K562 (cell line): ENCODE results near the gene GABARAPL1. TPM values are rescaled to one million over a fixed set of nuclear protein-coding genes. Genes with fewer than 3 reads are reported as not detected.

Experiments
- ATAC-seq: fragments of 200-7000 bp; cut with Tn5 transposase; 3 replicates; pipeline ENCODE4 v1.9.1; 2020; ENCODE audit warnings: moderate library complexity
- BruUV-seq: library from RNA; stranded (reverse); fragments of 400-500 nt; replicated peaks from 2 replicates; lab custom pipeline; 2021; lab: Mats Ljungman, UMichigan
- CTCF ChIA-PET: fragments of 300-600 bp; formaldehyde crosslinking; extraction: SDS; loops from one replicate; lab custom pipeline; 2021; ENCODE audit warnings: low intra/inter-chr PET ratio; lab: Yijun Ruan, JAX
- POLR2A ChIA-PET: fragments of 300-600, 350-650 bp; sonication (Branson Sonifier 250); formaldehyde crosslinking; extraction: SDS; loops from one replicate; lab custom pipeline; 2021; ENCODE audit warnings: antibody characterized with exemption, inconsistent platforms; lab: Yijun Ruan, JAX
- DNase-seq, 4 experiments: peaks; one replicate each; pipeline versions ENCODE4 v3.0.0 to v3.0.0-alpha.2; 2011 to 2018; ENCODE audit warnings: low spot score in 3 of 4, mixed read lengths in 3 of 4; ENCODE audit errors: extremely low read depth in 1 of 4
- FAIRE-seq: peaks from 2 replicates; lab custom pipeline; 2011; peaks lifted over from hg19 to GRCh38; lab: Jason Lieb, UNC
- H2AFZ ChIP-seq: 2 replicates; pipeline ENCODE4 v1.6.0; 2011; ENCODE audit warnings: low read depth, low read length, control low read depth, inconsistent platforms
- H3K27ac ChIP-seq: fragments of 200-600 bp; 3 replicates; pipeline ENCODE4 v1.8.0; 2011; ENCODE audit warnings: low read depth, mild to moderate bottlenecking, control low read depth, inconsistent platforms, low read length, moderate library complexity, mixed read lengths; ENCODE audit errors: extremely low read depth
- H3K27me3 ChIP-seq, 2 experiments: fragments of 300-600 bp in 1 of 2; 2 replicates in 1 of 2; 3 replicates in 1 of 2; pipeline versions ENCODE4 v1.6.0 to v1.8.0; 2011; ENCODE audit warnings: inconsistent platforms in 2 of 2, low read length in 2 of 2, mild to moderate bottlenecking in 1 of 2, mixed read lengths in 1 of 2, moderate library complexity in 1 of 2; ENCODE audit not compliant: control insufficient read depth in 2 of 2, insufficient read depth in 2 of 2
- H3K36me3 ChIP-seq: fragments of 300-600 bp; 3 replicates; pipeline ENCODE4 v1.8.0; 2011; ENCODE audit warnings: mild to moderate bottlenecking, low read length, inconsistent platforms; ENCODE audit not compliant: control insufficient read depth, insufficient read depth
- H3K4me1 ChIP-seq, 2 experiments: fragments of 200-600 bp in 1 of 2; replicated peaks in 1 of 2; 2 replicates in 1 of 2; 3 replicates in 1 of 2; pipeline versions ENCODE4 v1.5.1 to v1.8.0; 2011; ENCODE audit warnings: inconsistent platforms in 2 of 2, low read length in 2 of 2, mild to moderate bottlenecking in 1 of 2, mixed read lengths in 1 of 2, moderate library complexity in 1 of 2; ENCODE audit not compliant: control insufficient read depth in 2 of 2, insufficient read depth in 2 of 2
- H3K4me2 ChIP-seq: 2 replicates; pipeline ENCODE4 v1.6.1; 2011; ENCODE audit warnings: low read length, control low read depth, inconsistent platforms, mixed read lengths; ENCODE audit not compliant: insufficient read depth
- H3K4me3 ChIP-seq: fragments of 200-600 bp; sonication (generic), shearing (Covaris generic); 2 replicates; pipeline ENCODE4 v1.5.1; 2016; ENCODE audit warnings: control low read depth, inconsistent platforms
- H3K79me2 ChIP-seq: fragments of 200-600 bp; 3 replicates; pipeline ENCODE4 v1.8.0; 2011; ENCODE audit warnings: low read length, inconsistent platforms; ENCODE audit not compliant: control insufficient read depth, insufficient read depth
- H3K9ac ChIP-seq, 2 experiments: 2 replicates each; pipeline versions ENCODE4 v1.6.0 to v1.6.1; 2011; ENCODE audit warnings: low read depth in 2 of 2, low read length in 2 of 2, control low read depth in 1 of 2, inconsistent platforms in 1 of 2, mild to moderate bottlenecking in 1 of 2, mixed read lengths in 1 of 2; ENCODE audit not compliant: insufficient read depth in 1 of 2
- H3K9me1 ChIP-seq: one replicate; pipeline ENCODE4 v1.6.0; 2011; ENCODE audit warnings: inconsistent platforms, mild to moderate bottlenecking, low read length, moderate library complexity; ENCODE audit not compliant: control insufficient read depth, insufficient read depth
- H3K9me3 ChIP-seq: replicated peaks from 2 replicates; pipeline ENCODE4 v1.5.1; 2011; ENCODE audit warnings: low read depth, low read length, inconsistent platforms; ENCODE audit not compliant: control insufficient read depth, insufficient read depth
- H4K20me1 ChIP-seq: replicated peaks from 2 replicates; pipeline ENCODE4 v1.6.1; 2011; ENCODE audit warnings: low read length, inconsistent platforms, mixed read lengths; ENCODE audit not compliant: control insufficient read depth, insufficient read depth
- EWSR1 ChIP-seq: fragments of 450-650 bp; IDR thresholded peaks from 2 replicates; pipeline ENCODE4 v1.6.1; 2018; ENCODE audit warnings: borderline replicate concordance, mild to moderate bottlenecking, low read depth, moderate library complexity; ENCODE audit not compliant: partially characterized antibody
- NFXL1 ChIP-seq: fragments of 450-650 bp; formaldehyde crosslinking; IDR thresholded peaks from 2 replicates; pipeline ENCODE4 v1.4.0; 2021; ENCODE audit warnings: mild to moderate bottlenecking
- PTRF ChIP-seq: fragments of 450-650 bp; IDR thresholded peaks from 2 replicates; pipeline ENCODE4 v1.6.1; 2016; ENCODE audit warnings: mild to moderate bottlenecking, missing genetic modification characterization, missing compliant biosample characterization
- RFX5 ChIP-seq: IDR thresholded peaks from 2 replicates; pipeline ENCODE4 v1.6.1; 2011; ENCODE audit warnings: low read depth, mild to moderate bottlenecking, improper control_type of control experiment, low read length
- ZBED1 ChIP-seq: IDR thresholded peaks from 2 replicates; pipeline ENCODE4 v1.6.1; 2014
- ZNF143 ChIP-seq: sonication (generic); formaldehyde crosslinking; IDR thresholded peaks from 2 replicates; pipeline ENCODE4 v1.9.0; 2022; ENCODE audit warnings: mild to moderate bottlenecking, missing genetic modification reagents
- ZNF696 ChIP-seq: fragments of 250-450 bp; sonication (Bioruptor Pico); conservative IDR thresholded peaks from 2 replicates; pipeline ENCODE4 v1.4.0; 2020; ENCODE audit warnings: mild to moderate bottlenecking, moderate library complexity
- WGBS: fragments of 100-300 bp; shearing (Covaris generic); methylation state at CpG from one replicate; pipeline ENCODE4 v1.1.6; 2016; ENCODE audit warnings: low coverage, mixed read lengths; ENCODE audit not compliant: insufficient coverage; ENCODE audit errors: missing lambda C conversion rate; 5-methylcytosine and 5-hydroxymethylcytosine counted together
- in situ Hi-C: fragments of 300-500 bp; cut with MboI; formaldehyde crosslinking; loops from 4 replicates; pipeline ENCODE4 v1.15.0; 2018; ENCODE audit warnings: inconsistent platforms, mixed read lengths
- intact Hi-C: fragments of 100-400 bp; cut with micrococcal nuclease; formaldehyde crosslinking; loops from 2 replicates; pipeline ENCODE4 v1.14.2; 2022
- polyA plus RNA-seq, 8 experiments: library from polyadenylated mRNA; depleted of rRNA in 4 of 8; stranded (reverse) in 5 of 8; unstranded in 3 of 8; fragments of >200 nt; fragmentation: Nextera tagmentation in 2 of 8; fragmentation: Illumina TruSeq in 1 of 8; extraction: Ambion mirVana in 2 of 8; extraction: Trizol in 1 of 8; gene quantifications; 2 replicates each; pipeline versions ENCODE4 v1.2.1 to v1.2.3, GENCODE V29; 2011 to 2014; ENCODE audit warnings: inconsistent platforms in 1 of 8, missing spikeins in 1 of 8
- total RNA-seq, 7 experiments: library from RNA; depleted of rRNA in 6 of 7; stranded (reverse); fragments of >200 nt in 6 of 7; fragmentation: Illumina TruSeq in 2 of 7; extraction: Trizol in 2 of 7; gene quantifications; 2 replicates each; pipeline versions ENCODE4 v1.2.1 to v1.2.3, GENCODE V29; 2011 to 2021; ENCODE audit warnings: low replicate concordance in 1 of 7
- TF ChIP-seq, protein P1 (sequence below): sonication (generic); formaldehyde crosslinking; IDR thresholded peaks from 2 replicates; pipeline ENCODE4 v1.8.0; 2022; ENCODE audit warnings: missing genetic modification reagents, mild to moderate bottlenecking, moderate library complexity, borderline replicate concordance
- TF ChIP-seq, protein P2 (sequence below): sonication (generic); formaldehyde crosslinking; IDR thresholded peaks from 2 replicates; pipeline ENCODE4 v1.8.1; 2022; ENCODE audit warnings: missing genetic modification reagents
- TF ChIP-seq, protein P3 (sequence below): fragments of 450-650 bp; IDR thresholded peaks from 2 replicates; pipeline ENCODE4 v1.6.1; 2016; ENCODE audit warnings: antibody characterized with exemption

The GABARAPL1 gene
- total and polyA plus RNA-seq, 9 of the 15 experiments (the other 6 are each of a cell fraction or from before 2014, with no cell fraction given) = 2.3 to 15.9 (median 11.3) TPM

DNA sequence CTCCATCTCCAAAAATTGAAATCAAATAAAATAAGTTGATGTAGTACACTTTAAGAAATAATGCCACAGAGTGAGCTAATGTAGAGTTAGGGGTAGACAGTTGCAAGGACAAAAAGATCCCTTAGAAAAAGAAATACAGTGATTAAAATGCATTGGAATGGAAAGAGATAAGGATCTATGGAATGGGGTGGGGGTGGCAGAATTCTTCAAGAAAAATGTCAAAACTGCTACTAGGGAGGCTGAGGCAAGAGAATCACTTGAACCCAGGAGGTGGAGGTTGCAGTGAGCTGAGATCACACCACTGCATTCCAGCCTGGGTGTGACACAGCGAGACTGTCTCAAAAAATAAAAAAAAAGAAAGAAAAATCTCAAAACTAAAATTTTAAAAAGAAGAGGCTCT is 47.3 kb upstream of the GABARAPL1 start:
- H3K36me3 ChIP-seq = no peaks in the 10 kb centered on the region
- BruUV-seq = no TSS peak
- H3K4me2 ChIP-seq = no peak overlapping the region
- no peaks in the 10 kb centered on the region for H3K79me2 ChIP-seq
- H3K27me3 ChIP-seq = no peaks in the 10 kb centered on the region; a peak in 1 of 5 replicates
- no peak for FAIRE-seq
- no CpG with 5 or more reads among the region's 1 CpG for WGBS
- ATAC-seq = no peak
- TF ChIP-seq PTRF (tag) (no peak), ZNF143 (CRISPR knock-in tag) (no peak), NFXL1 (CRISPR knock-in tag) (no peak), ZNF696 (no peak), EWSR1 (no peak), ZBED1 (no peak), RFX5 (no peak)
- TF ChIP-seq, protein P1, sequence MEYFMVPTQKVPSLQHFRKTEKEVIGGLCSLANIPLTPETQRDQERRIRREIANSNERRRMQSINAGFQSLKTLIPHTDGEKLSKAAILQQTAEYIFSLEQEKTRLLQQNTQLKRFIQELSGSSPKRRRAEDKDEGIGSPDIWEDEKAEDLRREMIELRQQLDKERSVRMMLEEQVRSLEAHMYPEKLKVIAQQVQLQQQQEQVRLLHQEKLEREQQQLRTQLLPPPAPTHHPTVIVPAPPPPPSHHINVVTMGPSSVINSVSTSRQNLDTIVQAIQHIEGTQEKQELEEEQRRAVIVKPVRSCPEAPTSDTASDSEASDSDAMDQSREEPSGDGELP = no peak
- TF ChIP-seq, protein P2, sequence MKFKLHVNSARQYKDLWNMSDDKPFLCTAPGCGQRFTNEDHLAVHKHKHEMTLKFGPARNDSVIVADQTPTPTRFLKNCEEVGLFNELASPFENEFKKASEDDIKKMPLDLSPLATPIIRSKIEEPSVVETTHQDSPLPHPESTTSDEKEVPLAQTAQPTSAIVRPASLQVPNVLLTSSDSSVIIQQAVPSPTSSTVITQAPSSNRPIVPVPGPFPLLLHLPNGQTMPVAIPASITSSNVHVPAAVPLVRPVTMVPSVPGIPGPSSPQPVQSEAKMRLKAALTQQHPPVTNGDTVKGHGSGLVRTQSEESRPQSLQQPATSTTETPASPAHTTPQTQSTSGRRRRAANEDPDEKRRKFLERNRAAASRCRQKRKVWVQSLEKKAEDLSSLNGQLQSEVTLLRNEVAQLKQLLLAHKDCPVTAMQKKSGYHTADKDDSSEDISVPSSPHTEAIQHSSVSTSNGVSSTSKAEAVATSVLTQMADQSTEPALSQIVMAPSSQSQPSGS (CRISPR knock-in tag) = no peak
- TF ChIP-seq, protein P3, sequence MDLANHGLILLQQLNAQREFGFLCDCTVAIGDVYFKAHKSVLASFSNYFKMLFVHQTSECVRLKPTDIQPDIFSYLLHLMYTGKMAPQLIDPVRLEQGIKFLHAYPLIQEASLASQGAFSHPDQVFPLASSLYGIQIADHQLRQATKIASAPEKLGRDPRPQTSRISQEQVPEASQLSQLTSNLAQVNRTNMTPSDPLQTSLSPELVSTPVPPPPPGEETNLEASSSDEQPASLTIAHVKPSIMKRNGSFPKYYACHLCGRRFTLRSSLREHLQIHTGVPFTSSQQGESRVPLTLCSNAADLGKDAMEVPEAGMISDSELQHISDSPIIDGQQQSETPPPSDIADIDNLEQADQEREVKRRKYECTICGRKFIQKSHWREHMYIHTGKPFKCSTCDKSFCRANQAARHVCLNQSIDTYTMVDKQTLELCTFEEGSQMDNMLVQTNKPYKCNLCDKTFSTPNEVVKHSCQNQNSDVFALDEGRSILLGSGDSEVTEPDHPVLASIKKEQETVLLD = no peak
- intact Hi-C loops (no loop called here), in situ Hi-C loops (no loop called here)
- ChIA-PET CTCF (no interaction called here), POLR2A (interaction anchor here (0.6 kb wide), 1 partner anchor 49 kb away, joined by 3 read pairs; no protein-coding TSS in a partner anchor)
- H3K27ac ChIP-seq = no peak overlapping the region
- H3K4me1 ChIP-seq = no peaks in the 10 kb centered on the region
- no peak overlapping the region for H3K9ac ChIP-seq
- H4K20me1 ChIP-seq = no peaks in the 10 kb centered on the region
- no peaks in the 10 kb centered on the region for H3K9me1 ChIP-seq
- no peaks in the 10 kb centered on the region for H3K9me3 ChIP-seq
- no peak overlapping the region for H3K4me3 ChIP-seq
- DNase-seq = no peak
- H2AFZ ChIP-seq = no peak overlapping the region
